BLaER1 treated with 17β-estradiol and CSF1 and Interleukin-3, amounts not matched to agents 10 nM and 100 nM (cell line): Measurements from ENCODE around the gene TJP1.
A peak's percentile ranks its signal among the peaks of the same experiment; 100 is the strongest.

ENCODE experiments used
- H3K27ac ChIP-seq, 11 experiments: shearing (Covaris generic); formaldehyde crosslinking; 2 replicates each; pipeline ENCODE4 v1.8.1; 2022
- H3K27me3 ChIP-seq, 11 experiments: shearing (Covaris generic); formaldehyde crosslinking; 2 replicates each; pipeline ENCODE4 v1.8.1; 2022
- H3K36me3 ChIP-seq, 11 experiments: shearing (Covaris generic); formaldehyde crosslinking; 2 replicates each; pipeline ENCODE4 v1.8.1; 2022
- H3K4me1 ChIP-seq, 10 experiments: shearing (Covaris generic); formaldehyde crosslinking; 2 replicates each; pipeline ENCODE4 v1.8.1; 2022
- H3K4me2 ChIP-seq, 11 experiments: shearing (Covaris generic); formaldehyde crosslinking; 2 replicates each; pipeline ENCODE4 v1.8.1; 2022
- H3K4me3 ChIP-seq, 10 experiments: shearing (Covaris generic); formaldehyde crosslinking; 2 replicates each; pipeline ENCODE4 v1.8.1; 2022
- H3K9ac ChIP-seq, 11 experiments: shearing (Covaris generic); formaldehyde crosslinking; 2 replicates each; pipeline ENCODE4 v1.8.1; 2022
- H3K9me3 ChIP-seq, 11 experiments: shearing (Covaris generic); formaldehyde crosslinking; replicated peaks in 1 of 11; 2 replicates each; pipeline ENCODE4 v1.8.1; 2022
- H4K20me1 ChIP-seq, 11 experiments: shearing (Covaris generic); formaldehyde crosslinking; 2 replicates each; pipeline ENCODE4 v1.8.1; 2022
- Cebpa-rat ChIP-seq, 11 experiments: shearing (Covaris generic); IDR thresholded peaks; 2 replicates each; pipeline ENCODE4 v1.8.1; 2022

The TJP1 gene

GRCh38 chr15:29813009-29813408, 9.3 kb downstream of the TJP1 start:
- Histone ChIP-seq H3K36me3 (no peaks in the 10 kb centered on the region), H3K4me3 (no peak overlapping the region), H3K9ac (no peak overlapping the region), H4K20me1 (peaks cover 0 to 9% (median 0%) of the 10 kb centered on the region in 11 experiments; a peak in 2 of 22 replicates), H3K4me1 (no peaks in the 10 kb centered on the region), H3K4me2 (no peak overlapping the region), H3K9me3 (peaks cover 6 to 20% (median 13%) of the 10 kb centered on the region in 11 experiments; a peak in 19 of 22 replicates), H3K27ac (no peak overlapping the region), H3K27me3 (peaks cover 28 to 99% (median 59%) of the 10 kb centered on the region in 11 experiments)
- no peak for TF ChIP-seq Cebpa-rat (IDR thresholded peaks at IDR 0.05)

GRCh38 chr15:29812384-29812694, 9.9 kb downstream of the TJP1 start:
- Histone ChIP-seq H3K27me3 (peaks cover 24 to 98% (median 52%) of the 10 kb centered on the region in 11 experiments), H3K27ac (no peak overlapping the region), H3K4me1 (no peaks in the 10 kb centered on the region), H3K4me3 (no peak overlapping the region), H3K4me2 (no peak overlapping the region), H4K20me1 (peaks cover 0 to 9% (median 0%) of the 10 kb centered on the region in 11 experiments; a peak in 2 of 22 replicates), H3K36me3 (no peaks in the 10 kb centered on the region), H3K9ac (no peak overlapping the region), H3K9me3 (peaks cover 5 to 14% (median 9%) of the 10 kb centered on the region in 11 experiments; a peak in 19 of 22 replicates)
- TF ChIP-seq Cebpa-rat (IDR thresholded peaks at IDR 0.05) = no peak

- H3K27ac ChIP-seq = no peak overlapping the region
These were observed 10.4 kb downstream of the TJP1 start for GRCh38 chr15:29811691-29812383.

GRCh38 chr15:29805708-29806104, 16.6 kb downstream of the TJP1 start:
- peaks cover 0 to 5% (median 4%) of the 10 kb centered on the region in 10 experiments; a peak in 12 of 20 replicates for H3K4me1 ChIP-seq
- H3K4me2 ChIP-seq = no peak overlapping the region
- H3K36me3 ChIP-seq = no peaks in the 10 kb centered on the region
- no peak overlapping the region for H3K4me3 ChIP-seq
- no peaks in the 10 kb centered on the region for H3K9me3 ChIP-seq
- H3K27ac ChIP-seq = no peak overlapping the region
- H4K20me1 ChIP-seq = no peaks in the 10 kb centered on the region; a peak in 1 of 22 replicates
- TF ChIP-seq Cebpa-rat (IDR thresholded peaks at IDR 0.05) = no peak
- no peak overlapping the region for H3K9ac ChIP-seq
- H3K27me3 ChIP-seq = peaks cover 0 to 93% (median 5%) of the 10 kb centered on the region in 11 experiments; a peak in 10 of 22 replicates

More at GRCh38 chr15:29811691-29812383, 10.4 kb downstream of the TJP1 start:
- no peak overlapping the region for H3K4me2 ChIP-seq
- no peaks in the 10 kb centered on the region for H3K4me1 ChIP-seq
- H3K27me3 ChIP-seq = peaks cover 24 to 98% (median 47%) of the 10 kb centered on the region in 11 experiments
- peaks cover under 1 to 9% (median 4%) of the 10 kb centered on the region in 11 experiments; a peak in 12 of 22 replicates for H3K9me3 ChIP-seq
- H3K36me3 ChIP-seq = no peaks in the 10 kb centered on the region
- H4K20me1 ChIP-seq = peaks cover 0 to 9% (median 0%) of the 10 kb centered on the region in 11 experiments; a peak in 2 of 22 replicates
- H3K9ac ChIP-seq = no peak overlapping the region
- H3K4me3 ChIP-seq = no peak overlapping the region
- TF ChIP-seq Cebpa-rat (IDR thresholded peaks at IDR 0.05) = no peak

- no peaks in the 10 kb centered on the region for H4K20me1 ChIP-seq
These were observed 17.1 kb downstream of the TJP1 start for GRCh38 chr15:29805043-29805707.

GRCh38 chr15:29802411-29802810, 19.9 kb downstream of the TJP1 start:
- peaks cover 0 to 15% (median 8%) of the 10 kb centered on the region in 10 experiments; a peak in 12 of 20 replicates for H3K4me1 ChIP-seq
- H3K4me2 ChIP-seq = no peak overlapping the region
- H3K9me3 ChIP-seq = peaks cover 0 to 5% (median 0%) of the 10 kb centered on the region in 11 experiments; a peak in 1 of 22 replicates
- no peak overlapping the region for H3K9ac ChIP-seq
- no peak for TF ChIP-seq Cebpa-rat (IDR thresholded peaks at IDR 0.05)
- no peaks in the 10 kb centered on the region for H4K20me1 ChIP-seq
- H3K4me3 ChIP-seq = no peak overlapping the region
- H3K27me3 ChIP-seq = peaks cover 0 to 82% (median 0%) of the 10 kb centered on the region in 11 experiments; a peak in 9 of 22 replicates
- no peak overlapping the region for H3K27ac ChIP-seq
- no peaks in the 10 kb centered on the region for H3K36me3 ChIP-seq

More at GRCh38 chr15:29805043-29805707, 17.1 kb downstream of the TJP1 start:
- Histone ChIP-seq H3K36me3 (no peaks in the 10 kb centered on the region), H3K27ac (no peak overlapping the region), H3K27me3 (peaks cover 0 to 92% (median 0%) of the 10 kb centered on the region in 11 experiments; a peak in 10 of 22 replicates), H3K9ac (no peak overlapping the region), H3K4me2 (no peak overlapping the region), H3K9me3 (no peaks in the 10 kb centered on the region), H3K4me3 (no peak overlapping the region), H3K4me1 (peaks cover 0 to 10% (median 8%) of the 10 kb centered on the region in 10 experiments; a peak in 12 of 20 replicates)
- TF ChIP-seq Cebpa-rat (IDR thresholded peaks at IDR 0.05) = no peak

- Histone ChIP-seq H3K4me3 (no peak overlapping the region), H3K4me2 (peak overlapping the region in 8 of 11 experiments; percentile 13 to 52 (median 38); a peak in 14 of 22 replicates), H3K36me3 (no peaks in the 10 kb centered on the region), H3K27me3 (peaks cover 0 to 74% (median 0%) of the 10 kb centered on the region in 11 experiments; a peak in 8 of 22 replicates), H4K20me1 (no peaks in the 10 kb centered on the region), H3K27ac (no peak overlapping the region), H3K9me3 (peaks cover 0 to 5% (median 0%) of the 10 kb centered on the region in 11 experiments; a peak in 1 of 22 replicates), H3K9ac (no peak overlapping the region), H3K4me1 (peaks cover 0 to 15% (median 8%) of the 10 kb centered on the region in 10 experiments; a peak in 12 of 20 replicates)
- no peak for TF ChIP-seq Cebpa-rat (IDR thresholded peaks at IDR 0.05)
These were observed 21.5 kb downstream of the TJP1 start for GRCh38 chr15:29800491-29801366.

- H3K9ac ChIP-seq = no peak overlapping the region
- H3K36me3 ChIP-seq = no peaks in the 10 kb centered on the region
- TF ChIP-seq Cebpa-rat (IDR thresholded peaks at IDR 0.05) = no peak
- H3K4me2 ChIP-seq = peak overlapping the region in 2 of 11 experiments; percentile 46 to 52; a peak in 3 of 22 replicates
- no peak overlapping the region for H3K4me3 ChIP-seq
- H3K27me3 ChIP-seq = peaks cover 0 to 65% (median 0%) of the 10 kb centered on the region in 11 experiments; a peak in 7 of 22 replicates
- H3K4me1 ChIP-seq = peaks cover 0 to 15% (median 8%) of the 10 kb centered on the region in 10 experiments; a peak in 12 of 20 replicates
- peaks cover 0 to 5% (median 0%) of the 10 kb centered on the region in 11 experiments; a peak in 1 of 22 replicates for H3K9me3 ChIP-seq
- H4K20me1 ChIP-seq = no peaks in the 10 kb centered on the region
- no peak overlapping the region for H3K27ac ChIP-seq
These were observed 22.4 kb downstream of the TJP1 start for GRCh38 chr15:29799859-29800258.
